ENCODE results near the gene PCSK2.
"Not testable (repeated sequence)": the region's sequence is repeated elsewhere in the genome, so short reads cannot be mapped to it uniquely, and the experiment has no call there.

The PCSK2 gene

GRCh38 chr20:17226410-17227218 is at the start of gene PCSK2:
TSS of gene PCSK2 (plus strand) at chr20:17227040. CDS start at chr20:17227306, 266 bp downstream.
- DNase-seq = no peak

GRCh38 chr20:17177341-17177740 is 49.5 kb upstream of the PCSK2 start:
- DNase-seq = no peak

- no peak for DNase-seq
Measured at GRCh38 chr20:17179840-17180239, 47.0 kb upstream of the PCSK2 start.

GRCh38 chr20:17189976-17190695 is 36.7 kb upstream of the PCSK2 start:
- DNase-seq = no peak

GRCh38 chr20:17197041-17197440 is 29.8 kb upstream of the PCSK2 start:
- no peak for DNase-seq

- no peak for DNase-seq
Measured at GRCh38 chr20:17202030-17202429, 24.8 kb upstream of the PCSK2 start.

GRCh38 chr20:17202673-17203072 is 24.2 kb upstream of the PCSK2 start:
- DNase-seq = no peak

GRCh38 chr20:17205084-17205813 is 21.6 kb upstream of the PCSK2 start:
- DNase-seq = no peak

GRCh38 chr20:17210387-17210786 is 16.5 kb upstream of the PCSK2 start:
- no peak for DNase-seq

GRCh38 chr20:17210983-17211382 is 15.9 kb upstream of the PCSK2 start:
- DNase-seq = no peak

GRCh38 chr20:17215167-17215566 is 11.7 kb upstream of the PCSK2 start:
- no peak for DNase-seq

GRCh38 chr20:17219856-17220255 is 7.0 kb upstream of the PCSK2 start:
- not testable (repeated sequence) for DNase-seq

GRCh38 chr20:17223553-17223952 is 3.3 kb upstream of the PCSK2 start:
- DNase-seq = no peak

GRCh38 chr20:17225851-17226409 is 910 bp upstream of the PCSK2 start:
- no peak for DNase-seq

GRCh38 chr20:17227219-17227575 is 357 bp downstream of the PCSK2 start:
- no peak for DNase-seq

- no peak for DNase-seq
Measured at GRCh38 chr20:17227669-17228623, 1.1 kb downstream of the PCSK2 start.

- no peak for DNase-seq
Measured at GRCh38 chr20:17228624-17229061, 1.8 kb downstream of the PCSK2 start.

- no peak for DNase-seq
Measured at GRCh38 chr20:17229256-17229655, 2.4 kb downstream of the PCSK2 start.

GRCh38 chr20:17233626-17234025 is 6.8 kb downstream of the PCSK2 start:
- no peak for DNase-seq

GRCh38 chr20:17236766-17237165 is 9.9 kb downstream of the PCSK2 start:
- DNase-seq = no peak

GRCh38 chr20:17248224-17248623 is 21.4 kb downstream of the PCSK2 start:
- no peak for DNase-seq

- no peak for DNase-seq
Measured at GRCh38 chr20:17262786-17263185, 35.9 kb downstream of the PCSK2 start.

Data from activated effector memory CD4-positive, alpha-beta T cell treated with Interleukin-2 at 50 U/mL for 16 hours (primary cell).